Measurements from ENCODE around the gene OPTC. TPM values are rescaled to one million over a fixed set of nuclear protein-coding genes. Genes with fewer than 3 reads are reported as not detected.

Gene OPTC
- polyA plus RNA-seq, 1 donor from 2014 or later, result not detected

DNA sequence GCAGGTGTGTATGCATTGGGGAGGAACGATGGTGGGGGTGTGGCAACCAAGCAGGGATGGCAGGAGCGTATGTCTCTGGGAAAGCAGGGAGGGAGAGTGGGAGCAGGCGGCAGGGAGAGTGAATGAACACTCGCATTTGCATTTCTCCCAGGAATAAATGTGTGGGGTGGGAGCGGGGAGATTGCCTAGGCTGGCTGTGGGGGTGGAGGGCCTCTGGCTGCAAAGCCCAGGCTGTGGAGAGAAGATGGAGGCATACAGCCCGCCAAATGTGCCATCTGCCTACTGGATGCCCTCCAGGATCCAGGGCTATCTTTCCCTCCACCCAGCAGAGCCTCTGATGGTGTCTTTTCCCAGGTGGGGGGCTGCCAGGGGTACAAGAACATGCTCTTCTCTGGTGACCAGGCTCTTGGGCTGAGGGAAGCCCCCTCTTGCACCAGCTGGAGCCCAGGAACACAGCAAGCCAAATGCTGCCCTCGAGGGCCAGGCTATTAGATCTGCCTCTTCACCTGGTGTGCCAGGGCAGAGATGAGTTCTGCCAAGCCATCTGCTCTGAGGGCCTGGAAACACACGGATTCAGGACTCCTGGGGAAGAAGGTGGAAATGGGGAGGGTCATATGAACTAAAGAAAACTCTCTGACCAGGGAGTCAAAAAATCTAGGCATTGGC, 1.7 kb upstream of the OPTC start:
- H3K27me3 ChIP-seq (ENCODE audit: insufficient read depth, low read depth, low read length), result no peaks in the 10 kb centered on the region
- H3K4me2 ChIP-seq (ENCODE audit: low read length), result no peak overlapping the region
- no peak for TF ChIP-seq EZH2 (IDR thresholded peaks at IDR 0.05; ENCODE audit: borderline replicate concordance, insufficient read depth, low read length, poor library complexity, severe bottlenecking)
- no peak for TF ChIP-seq RAD21 (conservative IDR thresholded peaks at IDR 0.05)
- TF ChIP-seq, protein P1, sequence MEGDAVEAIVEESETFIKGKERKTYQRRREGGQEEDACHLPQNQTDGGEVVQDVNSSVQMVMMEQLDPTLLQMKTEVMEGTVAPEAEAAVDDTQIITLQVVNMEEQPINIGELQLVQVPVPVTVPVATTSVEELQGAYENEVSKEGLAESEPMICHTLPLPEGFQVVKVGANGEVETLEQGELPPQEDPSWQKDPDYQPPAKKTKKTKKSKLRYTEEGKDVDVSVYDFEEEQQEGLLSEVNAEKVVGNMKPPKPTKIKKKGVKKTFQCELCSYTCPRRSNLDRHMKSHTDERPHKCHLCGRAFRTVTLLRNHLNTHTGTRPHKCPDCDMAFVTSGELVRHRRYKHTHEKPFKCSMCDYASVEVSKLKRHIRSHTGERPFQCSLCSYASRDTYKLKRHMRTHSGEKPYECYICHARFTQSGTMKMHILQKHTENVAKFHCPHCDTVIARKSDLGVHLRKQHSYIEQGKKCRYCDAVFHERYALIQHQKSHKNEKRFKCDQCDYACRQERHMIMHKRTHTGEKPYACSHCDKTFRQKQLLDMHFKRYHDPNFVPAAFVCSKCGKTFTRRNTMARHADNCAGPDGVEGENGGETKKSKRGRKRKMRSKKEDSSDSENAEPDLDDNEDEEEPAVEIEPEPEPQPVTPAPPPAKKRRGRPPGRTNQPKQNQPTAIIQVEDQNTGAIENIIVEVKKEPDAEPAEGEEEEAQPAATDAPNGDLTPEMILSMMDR (IDR thresholded peaks at IDR 0.05; ENCODE audit: poor library complexity, severe bottlenecking), result no peak
- TF ChIP-seq EP300 (conservative IDR thresholded peaks at IDR 0.05; ENCODE audit: poor library complexity, severe bottlenecking), result no peak
- no peak for TF ChIP-seq TAF1 (IDR thresholded peaks at IDR 0.05; ENCODE audit: low read depth)
- no peak for TF ChIP-seq SMC3 (conservative IDR thresholded peaks at IDR 0.05; ENCODE audit: poor library complexity)
- TF ChIP-seq MXI1 (conservative IDR thresholded peaks at IDR 0.05; ENCODE audit: poor library complexity, severe bottlenecking), result no peak
- TF ChIP-seq, protein P2, sequence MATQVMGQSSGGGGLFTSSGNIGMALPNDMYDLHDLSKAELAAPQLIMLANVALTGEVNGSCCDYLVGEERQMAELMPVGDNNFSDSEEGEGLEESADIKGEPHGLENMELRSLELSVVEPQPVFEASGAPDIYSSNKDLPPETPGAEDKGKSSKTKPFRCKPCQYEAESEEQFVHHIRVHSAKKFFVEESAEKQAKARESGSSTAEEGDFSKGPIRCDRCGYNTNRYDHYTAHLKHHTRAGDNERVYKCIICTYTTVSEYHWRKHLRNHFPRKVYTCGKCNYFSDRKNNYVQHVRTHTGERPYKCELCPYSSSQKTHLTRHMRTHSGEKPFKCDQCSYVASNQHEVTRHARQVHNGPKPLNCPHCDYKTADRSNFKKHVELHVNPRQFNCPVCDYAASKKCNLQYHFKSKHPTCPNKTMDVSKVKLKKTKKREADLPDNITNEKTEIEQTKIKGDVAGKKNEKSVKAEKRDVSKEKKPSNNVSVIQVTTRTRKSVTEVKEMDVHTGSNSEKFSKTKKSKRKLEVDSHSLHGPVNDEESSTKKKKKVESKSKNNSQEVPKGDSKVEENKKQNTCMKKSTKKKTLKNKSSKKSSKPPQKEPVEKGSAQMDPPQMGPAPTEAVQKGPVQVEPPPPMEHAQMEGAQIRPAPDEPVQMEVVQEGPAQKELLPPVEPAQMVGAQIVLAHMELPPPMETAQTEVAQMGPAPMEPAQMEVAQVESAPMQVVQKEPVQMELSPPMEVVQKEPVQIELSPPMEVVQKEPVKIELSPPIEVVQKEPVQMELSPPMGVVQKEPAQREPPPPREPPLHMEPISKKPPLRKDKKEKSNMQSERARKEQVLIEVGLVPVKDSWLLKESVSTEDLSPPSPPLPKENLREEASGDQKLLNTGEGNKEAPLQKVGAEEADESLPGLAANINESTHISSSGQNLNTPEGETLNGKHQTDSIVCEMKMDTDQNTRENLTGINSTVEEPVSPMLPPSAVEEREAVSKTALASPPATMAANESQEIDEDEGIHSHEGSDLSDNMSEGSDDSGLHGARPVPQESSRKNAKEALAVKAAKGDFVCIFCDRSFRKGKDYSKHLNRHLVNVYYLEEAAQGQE (IDR thresholded peaks at IDR 0.05; ENCODE audit: borderline replicate concordance), result no peak
- H3K9ac ChIP-seq (ENCODE audit: low read length), result no peak overlapping the region
- no peaks in the 10 kb centered on the region for H3K36me3 ChIP-seq (ENCODE audit: insufficient read depth, low read length)
- H4K20me1 ChIP-seq (ENCODE audit: insufficient read depth), result no peaks in the 10 kb centered on the region
- no peaks in the 10 kb centered on the region for H3K9me3 ChIP-seq (ENCODE audit: low read length)
- no peaks in the 10 kb centered on the region for H3K79me2 ChIP-seq (replicated peaks; ENCODE audit: insufficient read depth, low read length)
- H3K4me3 ChIP-seq (ENCODE audit: low read length), result no peak overlapping the region
- H3F3A ChIP-seq (ENCODE audit: insufficient read depth, low read length, poor library complexity, severe bottlenecking), result no peaks in the 10 kb centered on the region
- H3K9me2 ChIP-seq (ENCODE audit: insufficient read depth, low read length), result no peaks in the 10 kb centered on the region
- H3K27ac ChIP-seq (ENCODE audit: low read length), result no peak overlapping the region
- H2AFZ ChIP-seq (ENCODE audit: low read depth, low read length), result no peak overlapping the region

DNA sequence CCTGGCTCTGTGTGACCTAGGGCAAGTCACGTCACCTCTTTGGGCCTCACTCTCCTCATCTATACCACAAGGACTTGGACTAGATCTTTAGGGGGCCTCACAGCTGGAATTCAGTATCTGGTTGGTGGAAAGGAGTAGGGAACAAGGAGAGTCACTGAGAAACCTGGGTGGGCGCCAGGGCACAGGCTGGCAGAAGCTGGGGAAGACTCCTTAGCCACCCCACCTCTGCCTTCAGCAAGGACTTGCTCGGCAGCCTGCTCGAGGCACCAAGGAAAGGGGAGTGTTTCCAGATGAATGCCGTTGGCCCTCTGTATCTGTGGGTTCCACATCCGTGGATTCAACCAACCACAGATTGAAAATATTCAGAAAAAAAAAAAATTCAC, 1.2 kb upstream of the OPTC start:
- Histone ChIP-seq H2AFZ (ENCODE audit: low read depth, low read length) (no peak overlapping the region), H3K79me2 (replicated peaks; ENCODE audit: insufficient read depth, low read length) (no peaks in the 10 kb centered on the region), H3F3A (ENCODE audit: insufficient read depth, low read length, poor library complexity, severe bottlenecking) (no peaks in the 10 kb centered on the region), H3K4me2 (ENCODE audit: low read length) (no peak overlapping the region), H4K20me1 (ENCODE audit: insufficient read depth) (no peaks in the 10 kb centered on the region), H3K36me3 (ENCODE audit: insufficient read depth, low read length) (no peaks in the 10 kb centered on the region), H3K4me3 (ENCODE audit: low read length) (no peak overlapping the region), H3K27ac (ENCODE audit: low read length) (no peak overlapping the region), H3K27me3 (ENCODE audit: insufficient read depth, low read depth, low read length) (no peaks in the 10 kb centered on the region), H3K9me2 (ENCODE audit: insufficient read depth, low read length) (no peaks in the 10 kb centered on the region), H3K9me3 (ENCODE audit: low read length) (no peaks in the 10 kb centered on the region), H3K9ac (ENCODE audit: low read length) (no peak overlapping the region)
- TF ChIP-seq, protein P1 (IDR thresholded peaks at IDR 0.05; ENCODE audit: poor library complexity, severe bottlenecking), result no peak
- TF ChIP-seq TAF1 (IDR thresholded peaks at IDR 0.05; ENCODE audit: low read depth) (no peak), EP300 (conservative IDR thresholded peaks at IDR 0.05; ENCODE audit: poor library complexity, severe bottlenecking) (no peak), MXI1 (conservative IDR thresholded peaks at IDR 0.05; ENCODE audit: poor library complexity, severe bottlenecking) (no peak), POLR2AphosphoS5 (IDR thresholded peaks at IDR 0.05) (no peak), EZH2 (IDR thresholded peaks at IDR 0.05; ENCODE audit: borderline replicate concordance, insufficient read depth, low read length, poor library complexity, severe bottlenecking) (no peak), SMC3 (conservative IDR thresholded peaks at IDR 0.05; ENCODE audit: poor library complexity) (no peak), RAD21 (conservative IDR thresholded peaks at IDR 0.05) (no peak)
- TF ChIP-seq, protein P2 (IDR thresholded peaks at IDR 0.05; ENCODE audit: borderline replicate concordance), result no peak
